NCI-H460 (cell line): ENCODE results near the gene TBCB. TPM values are rescaled to one million over a fixed set of nuclear protein-coding genes. Genes with fewer than 3 reads are reported as not detected.
"Not testable (repeated sequence)": the region's sequence is repeated elsewhere in the genome, so short reads cannot be mapped to it uniquely, and the experiment has no call there.

ENCODE experiments used
- DNase-seq: peaks from one replicate; pipeline ENCODE4 v3.0.0-alpha.2; 2016; ENCODE audit warnings: low read depth; ENCODE audit errors: extremely low read depth
- total RNA-seq: library from RNA; depleted of rRNA; stranded (reverse); fragments of >200 nt; shearing (Covaris generic); gene quantifications from 2 replicates; pipeline ENCODE4 v1.2.3, GENCODE V29; 2014; rRNA removed

The TBCB gene
- total RNA-seq, 1 experiment from 2014 or later, result 147 TPM

GRCh38 chr19:36160821-36161596, 45.7 kb downstream of the TBCB start:
- no peak for DNase-seq

GRCh38 chr19:36163813-36164212, 48.5 kb downstream of the TBCB start:
- DNase-seq, result no peak

- DNase-seq, result no peak
Measured at GRCh38 chr19:36169084-36169760, 54.0 kb downstream of the TBCB start.

DNA sequence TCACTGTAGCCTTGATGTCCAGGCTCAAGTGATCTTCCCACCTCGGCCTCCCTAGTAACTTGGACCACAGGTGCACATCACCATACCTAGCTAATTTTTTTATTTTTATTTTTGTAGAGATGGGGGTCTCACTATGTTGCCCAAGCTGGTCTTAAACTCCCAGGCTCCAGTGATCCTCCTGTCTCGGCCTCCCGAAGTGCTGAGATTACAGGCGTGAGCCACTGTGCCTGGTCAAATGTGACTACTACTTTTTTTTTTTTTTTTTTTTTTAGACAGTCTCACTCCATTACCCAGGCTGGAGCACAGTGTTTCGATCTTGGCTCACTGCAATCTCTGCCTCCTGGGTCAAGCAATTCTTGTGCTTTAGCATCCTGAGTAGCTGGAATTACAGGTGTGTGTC, 57.6 kb downstream of the TBCB start:
- DNase-seq, result no peak

- not testable (repeated sequence) for DNase-seq
Measured at GRCh38 chr19:36173846-36174245, 58.6 kb downstream of the TBCB start.

Other genes with a start within 250 kb of the TBCB start
- 12.2 and 19.5 TPM in 2 replicates for gene APLP1, start 246.9 kb upstream of the TBCB start, total RNA-seq
- 4.3 and 5.1 TPM in 2 replicates for gene NFKBID, start 214.9 kb upstream of the TBCB start, total RNA-seq
- gene HCST, start 212.9 kb upstream of the TBCB start, total RNA-seq, result not detected in 2 replicates
- 0.64 TPM in 1 of 2 replicates, not detected in the other for gene TYROBP, start 207.2 kb upstream of the TBCB start, total RNA-seq
- gene LRFN3, start 179.1 kb upstream of the TBCB start, total RNA-seq, result 3.5 and 6.1 TPM in 2 replicates
- 19.8 and 26.1 TPM in 2 replicates for gene SDHAF1, start 120.3 kb upstream of the TBCB start, total RNA-seq
- gene SYNE4, start 106.7 kb upstream of the TBCB start, total RNA-seq, result 0.22 and 0.26 TPM in 2 replicates
- 21.1 and 25.6 TPM in 2 replicates for gene ALKBH6, start 101.3 kb upstream of the TBCB start, total RNA-seq
- gene CLIP3, start 82.6 kb upstream of the TBCB start, total RNA-seq, result 0.27 and 0.35 TPM in 2 replicates
- gene THAP8, start 61.2 kb upstream of the TBCB start, total RNA-seq, result 2.9 and 3.0 TPM in 2 replicates
- gene WDR62, start 60.6 kb upstream of the TBCB start, total RNA-seq, result 12.3 and 13.7 TPM in 2 replicates
- not detected in 2 replicates for gene OVOL3, start 4.3 kb upstream of the TBCB start, total RNA-seq
- 90.1 and 139 TPM in 2 replicates for gene POLR2I, start 593 bp upstream of the TBCB start, total RNA-seq
- gene CAPNS1, start 24.6 kb downstream of the TBCB start, total RNA-seq, result 417 and 452 TPM in 2 replicates
- not detected in 2 replicates for gene COX7A1, start 37.0 kb downstream of the TBCB start, total RNA-seq
- gene ZNF565, start 99.2 kb downstream of the TBCB start, total RNA-seq, result 5.4 and 6.5 TPM in 2 replicates
- 132 and 138 TPM in 2 replicates for gene ZNF146, start 99.6 kb downstream of the TBCB start, total RNA-seq